Spleen (tissue), 7 donors: ENCODE results near the gene FGGY.

Experiments used
- POLR2A ChIP-seq, 3 donors: fragments of 450-650 bp; IDR thresholded peaks; one replicate each; pipeline ENCODE4 v1.5.1; 2017; ENCODE audit warnings: antibody characterized with exemption in 3 of 3, mild to moderate bottlenecking in 1 of 3
- POLR2AphosphoS5 ChIP-seq, 3 donors: sonication (generic); formaldehyde crosslinking; IDR thresholded peaks; one replicate each; pipeline ENCODE4 v1.5.1; 2017; ENCODE audit warnings: antibody characterized with exemption in 3 of 3
- TF ChIP-seq, protein P1 (sequence below), 11 experiments: fragments of 200-600 bp in 7 of 11; fragments of 450-650 bp in 4 of 11; sonication (generic) in 4 of 11; IDR thresholded peaks in 8 of 11; conservative IDR thresholded peaks in 3 of 11; 1 replicate in 7 of 11; 2 replicates in 4 of 11; pipeline versions ENCODE4 v1.4.0 to v1.8.0; 2016 to 2021; ENCODE audit warnings: antibody characterized with exemption in 11 of 11, inconsistent platforms in 4 of 11, mild to moderate bottlenecking in 1 of 11
- donor health status: DM: no; HTN: no; CAD: no; lungs with moderate emphysema.
- donor health status: DM: no; HTN: no; CAD: no.
- donor health status: DM: no; HTN: no; CAD: no.

- no peak for TF ChIP-seq POLR2AphosphoS5 (IDR thresholded peaks at IDR 0.05)
- TF ChIP-seq, protein P1, sequence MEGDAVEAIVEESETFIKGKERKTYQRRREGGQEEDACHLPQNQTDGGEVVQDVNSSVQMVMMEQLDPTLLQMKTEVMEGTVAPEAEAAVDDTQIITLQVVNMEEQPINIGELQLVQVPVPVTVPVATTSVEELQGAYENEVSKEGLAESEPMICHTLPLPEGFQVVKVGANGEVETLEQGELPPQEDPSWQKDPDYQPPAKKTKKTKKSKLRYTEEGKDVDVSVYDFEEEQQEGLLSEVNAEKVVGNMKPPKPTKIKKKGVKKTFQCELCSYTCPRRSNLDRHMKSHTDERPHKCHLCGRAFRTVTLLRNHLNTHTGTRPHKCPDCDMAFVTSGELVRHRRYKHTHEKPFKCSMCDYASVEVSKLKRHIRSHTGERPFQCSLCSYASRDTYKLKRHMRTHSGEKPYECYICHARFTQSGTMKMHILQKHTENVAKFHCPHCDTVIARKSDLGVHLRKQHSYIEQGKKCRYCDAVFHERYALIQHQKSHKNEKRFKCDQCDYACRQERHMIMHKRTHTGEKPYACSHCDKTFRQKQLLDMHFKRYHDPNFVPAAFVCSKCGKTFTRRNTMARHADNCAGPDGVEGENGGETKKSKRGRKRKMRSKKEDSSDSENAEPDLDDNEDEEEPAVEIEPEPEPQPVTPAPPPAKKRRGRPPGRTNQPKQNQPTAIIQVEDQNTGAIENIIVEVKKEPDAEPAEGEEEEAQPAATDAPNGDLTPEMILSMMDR (IDR thresholded peaks at IDR 0.05 in 8 of 11, conservative IDR thresholded peaks at IDR 0.05 in 3 of 11) = no peak
- TF ChIP-seq POLR2A (IDR thresholded peaks at IDR 0.05) = no peak
Observed at GRCh38 chr1:59617434-59617833, 320.5 kb downstream of the FGGY start.
